PFSK-1 (cell line): Measurements from ENCODE around the gene PXMP2.

Experiments
- FOXP2 ChIP-seq: optimal IDR thresholded peaks from 2 replicates; pipeline ENCODE3; 2011; ENCODE audit warnings: borderline replicate concordance, control low read depth, inconsistent platforms; ENCODE audit not compliant: insufficient read depth; ENCODE audit errors: extremely low read length, extremely low read depth
- POLR2AphosphoS5 ChIP-seq: IDR thresholded peaks from 2 replicates; pipeline ENCODE4 v1.6.1; 2012; ENCODE audit warnings: low read depth, mild to moderate bottlenecking, control low read depth, low read length, moderate library complexity
- SIN3A ChIP-seq: IDR thresholded peaks from 2 replicates; pipeline ENCODE4 v1.6.1; 2012; ENCODE audit warnings: mild to moderate bottlenecking, low read length, moderate library complexity, borderline replicate concordance; ENCODE audit not compliant: insufficient read depth
- TAF1 ChIP-seq: IDR thresholded peaks from 2 replicates; pipeline ENCODE4 v1.6.1; 2012; ENCODE audit warnings: low read length, control low read depth, borderline replicate concordance; ENCODE audit not compliant: insufficient read depth
- TF ChIP-seq, protein P1 (sequence below), 2 experiments: IDR thresholded peaks; 2 replicates each; pipeline versions ENCODE4 v1.6.1 to v1.8.0; 2011 to 2012; ENCODE audit warnings: low read depth in 2 of 2, low read length in 2 of 2, control low read depth in 1 of 2, inconsistent platforms in 1 of 2, mild to moderate bottlenecking in 1 of 2, moderate library complexity in 1 of 2; ENCODE audit not compliant: insufficient read depth in 1 of 2

Gene PXMP2

GRCh38 chr12:132754160-132754932 lies 67.0 kb downstream of the PXMP2 start:
- no peak for TF ChIP-seq FOXP2
- TF ChIP-seq TAF1: no peak
- TF ChIP-seq, protein P1, sequence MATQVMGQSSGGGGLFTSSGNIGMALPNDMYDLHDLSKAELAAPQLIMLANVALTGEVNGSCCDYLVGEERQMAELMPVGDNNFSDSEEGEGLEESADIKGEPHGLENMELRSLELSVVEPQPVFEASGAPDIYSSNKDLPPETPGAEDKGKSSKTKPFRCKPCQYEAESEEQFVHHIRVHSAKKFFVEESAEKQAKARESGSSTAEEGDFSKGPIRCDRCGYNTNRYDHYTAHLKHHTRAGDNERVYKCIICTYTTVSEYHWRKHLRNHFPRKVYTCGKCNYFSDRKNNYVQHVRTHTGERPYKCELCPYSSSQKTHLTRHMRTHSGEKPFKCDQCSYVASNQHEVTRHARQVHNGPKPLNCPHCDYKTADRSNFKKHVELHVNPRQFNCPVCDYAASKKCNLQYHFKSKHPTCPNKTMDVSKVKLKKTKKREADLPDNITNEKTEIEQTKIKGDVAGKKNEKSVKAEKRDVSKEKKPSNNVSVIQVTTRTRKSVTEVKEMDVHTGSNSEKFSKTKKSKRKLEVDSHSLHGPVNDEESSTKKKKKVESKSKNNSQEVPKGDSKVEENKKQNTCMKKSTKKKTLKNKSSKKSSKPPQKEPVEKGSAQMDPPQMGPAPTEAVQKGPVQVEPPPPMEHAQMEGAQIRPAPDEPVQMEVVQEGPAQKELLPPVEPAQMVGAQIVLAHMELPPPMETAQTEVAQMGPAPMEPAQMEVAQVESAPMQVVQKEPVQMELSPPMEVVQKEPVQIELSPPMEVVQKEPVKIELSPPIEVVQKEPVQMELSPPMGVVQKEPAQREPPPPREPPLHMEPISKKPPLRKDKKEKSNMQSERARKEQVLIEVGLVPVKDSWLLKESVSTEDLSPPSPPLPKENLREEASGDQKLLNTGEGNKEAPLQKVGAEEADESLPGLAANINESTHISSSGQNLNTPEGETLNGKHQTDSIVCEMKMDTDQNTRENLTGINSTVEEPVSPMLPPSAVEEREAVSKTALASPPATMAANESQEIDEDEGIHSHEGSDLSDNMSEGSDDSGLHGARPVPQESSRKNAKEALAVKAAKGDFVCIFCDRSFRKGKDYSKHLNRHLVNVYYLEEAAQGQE (IDR thresholded peaks at IDR 0.05; ENCODE audit: insufficient read depth in 1 of 2, low read depth in 2 of 2, low read length in 2 of 2): no peak
- TF ChIP-seq SIN3A: no peak
- TF ChIP-seq POLR2AphosphoS5: no peak
